Measurements from ENCODE around the gene SAYSD1.

SAYSD1 gene

GRCh38 chr6:39056191-39056590 lies 58.8 kb downstream of the SAYSD1 start:
- DNase-seq: no peak

- DNase-seq: no peak
These were observed 59.3 kb downstream of the SAYSD1 start for GRCh38 chr6:39055661-39056060.

- DNase-seq: no peak
These were observed 60.3 kb downstream of the SAYSD1 start for GRCh38 chr6:39054577-39055142.

Data from GF-D8 (cell line).